Psoas muscle (tissue), 8 donors: ENCODE results near the gene ATRNL1. TPM values are rescaled to one million over a fixed set of nuclear protein-coding genes. Genes with fewer than 3 reads are reported as not detected.

ENCODE experiments used
- ATAC-seq, 4 donors: fragments of 200-7000 bp; cut with Tn5 transposase; one replicate each; pipeline ENCODE4 v1.9.1; 2020; ENCODE audit warnings: moderate library complexity in 3 of 4, mild to moderate bottlenecking in 2 of 4
- DNase-seq, 2 donors: peaks; one replicate each; pipeline ENCODE4 v3.0.0-alpha.2; 2020
- H3K27ac ChIP-seq: fragments of 200-600 bp; one replicate; pipeline ENCODE4 v1.8.0; 2022
- H3K27me3 ChIP-seq, 3 donors: fragments of 200-600 bp in 1 of 3; one replicate each; pipeline versions ENCODE4 v1.6.1 to v1.8.0; 2013 to 2022; ENCODE audit warnings: low read length in 2 of 3, mild to moderate bottlenecking in 2 of 3, moderate library complexity in 1 of 3; ENCODE audit not compliant: insufficient read depth in 3 of 3
- H3K36me3 ChIP-seq, 2 donors: fragments of 200-600 bp in 1 of 2; one replicate each; pipeline versions ENCODE4 v1.6.1 to v1.8.0; 2013 to 2022; ENCODE audit warnings: low read depth in 1 of 2, mild to moderate bottlenecking in 1 of 2, moderate library complexity in 1 of 2; ENCODE audit not compliant: insufficient read depth in 1 of 2
- H3K4me1 ChIP-seq: fragments of 200-600 bp; one replicate; pipeline ENCODE4 v1.8.0; 2022
- H3K4me3 ChIP-seq: fragments of 200-600 bp; one replicate; pipeline ENCODE4 v1.8.0; 2022; ENCODE audit warnings: mild to moderate bottlenecking
- H3K9me3 ChIP-seq: fragments of 200-600 bp; one replicate; pipeline ENCODE4 v1.8.0; 2022
- CTCF ChIP-seq: fragments of 200-600 bp; IDR thresholded peaks from one replicate; pipeline ENCODE4 v1.8.0; 2022; ENCODE audit warnings: antibody characterized with exemption
- WGBS, 3 donors: extraction: QIAGEN DNeasy Blood & Tissue Kit; methylation state at CpG; one replicate each; pipeline versions ENCODE4 v1.1.6 to v1.1.7; 2013; 5-methylcytosine and 5-hydroxymethylcytosine counted together
- intact Hi-C, 2 donors: fragments of 100-400 bp; cut with DNase I; formaldehyde crosslinking; loops; one replicate each; pipeline versions ENCODE4 v1.11.0 to v1.14.2; 2022
- polyA plus RNA-seq, 3 donors: library from polyadenylated mRNA; stranded (reverse); fragments of 200-250 nt; gene quantifications; one replicate each; pipeline ENCODE4 v1.2.3, GENCODE V29; 2013
- total RNA-seq, 4 donors: library from RNA; stranded (reverse); fragmentation: NEBNext Ultra II Directional in 2 of 4; extraction: Animal tissue kit (Norgen Biotek cat#: 25700) in 2 of 4; gene quantifications; one replicate each; pipeline versions ENCODE4 v1.2.1 to v1.2.4, GENCODE V29; 2021 to 2023
- donor health status: healthy with polysubstance abuse.
- donor health status: DM: no; HTN: no; CAD: no; lungs with moderate emphysema.
- donor health status: Bipolar disorder and iron deficiency.
- donor health status: healthy.
- donor health status: DM: yes; HTN: yes; CAD: no.
- donor health status: DM: no; HTN: no; CAD: no.
- donor health status: DM: no; HTN: no; CAD: no.
- donor health status: DM: yes; HTN: yes; CAD: no.

The ATRNL1 gene
- total and polyA plus RNA-seq, 7 donors: 0.01 to 7.1 (median 2.2) TPM

GRCh38 chr10:115976342-115976741 lies 883.2 kb downstream of the ATRNL1 start:
- no peaks in the 10 kb centered on the region for H3K9me3 ChIP-seq
- DNase-seq: no peak
- WGBS, 3 donors: 77 to 86% (median 81%) methylated on average over 5 of the region's 5 CpGs
- H3K27ac ChIP-seq: no peak overlapping the region
- TF ChIP-seq CTCF: no peak
- no peak for ATAC-seq
- H3K27me3 ChIP-seq: no peaks in the 10 kb centered on the region
- no peaks in the 10 kb centered on the region for H3K4me1 ChIP-seq
- intact Hi-C loops: no loop called here
- H3K4me3 ChIP-seq: no peak overlapping the region
- H3K36me3 ChIP-seq: no peaks in the 10 kb centered on the region

GRCh38 chr10:115977855-115978254 lies 884.7 kb downstream of the ATRNL1 start:
- Histone ChIP-seq H3K36me3 (no peaks in the 10 kb centered on the region), H3K27me3 (no peaks in the 10 kb centered on the region), H3K9me3 (no peaks in the 10 kb centered on the region), H3K4me3 (no peak overlapping the region), H3K27ac (no peak overlapping the region), H3K4me1 (no peaks in the 10 kb centered on the region)
- ATAC-seq (no peak), DNase-seq (no peak)
- intact Hi-C loops: no loop called here
- no peak for TF ChIP-seq CTCF
- 67 to 74% (median 68%) methylated on average over 3 of the region's 3 CpGs for WGBS, 3 donors

- Histone ChIP-seq H3K4me3 (no peak overlapping the region), H3K4me1 (no peaks in the 10 kb centered on the region), H3K9me3 (peaks cover 5% of the 10 kb centered on the region), H3K27me3 (no peaks in the 10 kb centered on the region), H3K36me3 (no peaks in the 10 kb centered on the region), H3K27ac (no peak overlapping the region)
- ATAC-seq (no peak), DNase-seq (no peak)
- 85 to 95% (median 93%) methylated on average over 1 of the region's 1 CpG for WGBS, 3 donors
- intact Hi-C loops: no loop called here
- no peak for TF ChIP-seq CTCF
Measured at GRCh38 chr10:115979576-115979975, 886.4 kb downstream of the ATRNL1 start.

GRCh38 chr10:115980470-115980869 lies 887.3 kb downstream of the ATRNL1 start:
- H3K36me3 ChIP-seq: no peaks in the 10 kb centered on the region
- H3K4me1 ChIP-seq: no peaks in the 10 kb centered on the region
- H3K27ac ChIP-seq: no peak overlapping the region
- ATAC-seq (no peak), DNase-seq (no peak)
- intact Hi-C loops: no loop called here
- WGBS, 3 donors: 61 to 64% (median 64%) methylated on average over 2 of the region's 2 CpGs
- no peak for TF ChIP-seq CTCF
- no peaks in the 10 kb centered on the region for H3K27me3 ChIP-seq
- no peak overlapping the region for H3K4me3 ChIP-seq
- H3K9me3 ChIP-seq: peaks cover 8% of the 10 kb centered on the region

- intact Hi-C loops: no loop called here
- Histone ChIP-seq H3K4me1 (no peaks in the 10 kb centered on the region), H3K4me3 (no peak overlapping the region), H3K27me3 (no peaks in the 10 kb centered on the region), H3K9me3 (peaks cover 13% of the 10 kb centered on the region), H3K36me3 (no peaks in the 10 kb centered on the region), H3K27ac (no peak overlapping the region)
- no peak for TF ChIP-seq CTCF
- WGBS, 3 donors: 31 to 34% (median 32%) methylated on average over 8 of the region's 8 CpGs
- ATAC-seq: no peak
- no peak for DNase-seq
Measured at GRCh38 chr10:115981081-115981480, 887.9 kb downstream of the ATRNL1 start.
